HepG2 (cell line): ENCODE results near the gene NPB. TPM values are rescaled to one million over a fixed set of nuclear protein-coding genes. Genes with fewer than 3 reads are reported as not detected.

ENCODE experiments used
- ARID3A ChIP-seq: IDR thresholded peaks from 2 replicates; pipeline ENCODE4 v1.6.1; 2012; ENCODE audit warnings: low read depth, low read length, improper control_type of control experiment
- ATAD3A ChIP-seq: sonication (generic); formaldehyde crosslinking; IDR thresholded peaks from 2 replicates; pipeline ENCODE4 v1.4.0; 2020; ENCODE audit warnings: missing genetic modification reagents
- ATF4 ChIP-seq, 2 experiments: fragments of 450-650 bp in 1 of 2; sonication (generic) in 1 of 2; formaldehyde crosslinking; IDR thresholded peaks; 2 replicates each; pipeline versions ENCODE4 v1.5.0 to v1.8.0; 2020 to 2022; ENCODE audit warnings: mild to moderate bottlenecking in 1 of 2, missing genetic modification reagents in 1 of 2
- BCL6 ChIP-seq: IDR thresholded peaks from 2 replicates; pipeline ENCODE4 v1.6.1; 2016; ENCODE audit warnings: missing genetic modification reagents, missing compliant biosample characterization
- CHD2 ChIP-seq: IDR thresholded peaks from 2 replicates; pipeline ENCODE4 v1.6.1; 2011; ENCODE audit warnings: low read depth, low read length, improper control_type of control experiment
- HOXA9 ChIP-seq: sonication (generic); formaldehyde crosslinking; IDR thresholded peaks from 2 replicates; pipeline ENCODE4 v1.8.1; 2022; ENCODE audit warnings: missing genetic modification reagents, mild to moderate bottlenecking, moderate library complexity, borderline replicate concordance
- NBN ChIP-seq: fragments of 450-650 bp; conservative IDR thresholded peaks from 2 replicates; pipeline ENCODE4 v1.6.1; 2017
- NCOA5 ChIP-seq: sonication (generic); formaldehyde crosslinking; IDR thresholded peaks from 2 replicates; pipeline ENCODE4 v1.4.0; 2020; ENCODE audit warnings: missing genetic modification reagents
- PAF1 ChIP-seq: IDR thresholded peaks from 2 replicates; pipeline ENCODE4 v1.6.1; 2016; ENCODE audit warnings: missing genetic modification reagents, missing compliant biosample characterization
- PAX8 ChIP-seq: sonication (generic); formaldehyde crosslinking; IDR thresholded peaks from 2 replicates; pipeline ENCODE4 v1.8.0; 2022; ENCODE audit warnings: mild to moderate bottlenecking, missing genetic modification reagents, borderline replicate concordance
- RAD51 ChIP-seq: fragments of 450-650 bp; IDR thresholded peaks from 2 replicates; pipeline ENCODE4 v1.6.1; 2016; ENCODE audit warnings: borderline replicate concordance
- SMYD3 ChIP-seq: sonication (generic); formaldehyde crosslinking; IDR thresholded peaks from 2 replicates; pipeline ENCODE4 v1.8.1; 2023; ENCODE audit warnings: mild to moderate bottlenecking, missing genetic modification reagents
- SP4 ChIP-seq: sonication (generic); formaldehyde crosslinking; IDR thresholded peaks from 2 replicates; pipeline ENCODE4 v1.8.1; 2023; ENCODE audit warnings: mild to moderate bottlenecking, missing genetic modification reagents
- SRF ChIP-seq: IDR thresholded peaks from 2 replicates; pipeline ENCODE4 v1.6.1; 2011; ENCODE audit warnings: mild to moderate bottlenecking, low read depth, low read length, moderate library complexity
- TCF12 ChIP-seq, 2 experiments: fragments of 450-650 bp in 1 of 2; sonication (generic) in 1 of 2; formaldehyde crosslinking in 1 of 2; IDR thresholded peaks; 2 replicates each; pipeline versions ENCODE4 v1.6.1 to v1.8.0; 2017 to 2022; ENCODE audit warnings: antibody characterized with exemption in 1 of 2, mild to moderate bottlenecking in 1 of 2, missing genetic modification reagents in 1 of 2, moderate library complexity in 1 of 2
- TFDP2 ChIP-seq: sonication (generic); formaldehyde crosslinking; IDR thresholded peaks from 2 replicates; pipeline ENCODE4 v1.4.0; 2020; ENCODE audit warnings: missing genetic modification reagents
- ZFP82 ChIP-seq: sonication (generic); formaldehyde crosslinking; IDR thresholded peaks from 2 replicates; pipeline ENCODE4 v1.5.1; 2020; ENCODE audit warnings: mild to moderate bottlenecking, missing genetic modification reagents, borderline replicate concordance
- ZFP90 ChIP-seq: sonication (generic); formaldehyde crosslinking; IDR thresholded peaks from 2 replicates; pipeline ENCODE4 v1.8.0; 2022; ENCODE audit warnings: missing genetic modification reagents, mild to moderate bottlenecking, inconsistent platforms, borderline replicate concordance
- ZKSCAN1 ChIP-seq: fragments of 150-350 bp; IDR thresholded peaks from 2 replicates; pipeline ENCODE4 v1.6.1; 2014; ENCODE audit warnings: low read length
- ZNF224 ChIP-seq: sonication (generic); formaldehyde crosslinking; IDR thresholded peaks from 2 replicates; pipeline ENCODE4 v1.5.0; 2020; ENCODE audit warnings: mild to moderate bottlenecking, missing genetic modification reagents
- ZNF234 ChIP-seq: sonication (generic); formaldehyde crosslinking; conservative IDR thresholded peaks from 2 replicates; pipeline ENCODE4 v1.5.1; 2020; ENCODE audit warnings: mild to moderate bottlenecking, missing genetic modification reagents
- ZNF331 ChIP-seq: sonication (generic); formaldehyde crosslinking; IDR thresholded peaks from 2 replicates; pipeline ENCODE4 v1.4.0; 2020; ENCODE audit warnings: missing genetic modification reagents
- ZNF451 ChIP-seq: sonication (generic); formaldehyde crosslinking; IDR thresholded peaks from 2 replicates; pipeline ENCODE4 v1.5.0; 2020; ENCODE audit warnings: mild to moderate bottlenecking, missing genetic modification reagents
- ZNF558 ChIP-seq: sonication (generic); formaldehyde crosslinking; IDR thresholded peaks from 2 replicates; pipeline ENCODE4 v1.9.0; 2022; ENCODE audit warnings: mild to moderate bottlenecking, missing genetic modification reagents, borderline replicate concordance
- ZNF879 ChIP-seq: sonication (generic); formaldehyde crosslinking; IDR thresholded peaks from 2 replicates; pipeline ENCODE4 v1.8.1; 2023; ENCODE audit warnings: missing genetic modification reagents
- ZSCAN25 ChIP-seq: sonication (generic); formaldehyde crosslinking; IDR thresholded peaks from 2 replicates; pipeline ENCODE4 v1.8.0; 2022; ENCODE audit warnings: mild to moderate bottlenecking, missing genetic modification reagents
- polyA plus RNA-seq, 8 experiments: library from polyadenylated mRNA; depleted of rRNA in 3 of 8; stranded (reverse) in 7 of 8; unstranded in 1 of 8; fragments of >200 nt; fragmentation: Illumina TruSeq in 4 of 8; extraction: Trizol in 4 of 8; gene quantifications; 2 replicates each; pipeline versions ENCODE4 v1.2.1 to v1.2.3, GENCODE V29; 2011 to 2016; ENCODE audit warnings: low read depth in 4 of 8, missing spikeins in 1 of 8, mixed read lengths in 1 of 8; ENCODE audit not compliant: insufficient read depth in 1 of 8
- total RNA-seq, 5 experiments: library from RNA; depleted of rRNA; stranded (reverse); fragments of >200 nt; fragmentation: Illumina TruSeq; extraction: Trizol; gene quantifications; 2 replicates each; pipeline ENCODE4 v1.2.3, GENCODE V29; 2016; ENCODE audit warnings: low read depth in 1 of 5

The NPB gene
- total and polyA plus RNA-seq, 2 of the 13 experiments (the other 11 are each of a cell fraction or from before 2014, with no cell fraction given): 0.11 to 0.93 TPM

- TF ChIP-seq ATF4 (CRISPR knock-in tag; IDR thresholded peaks at IDR 0.05): no peak
- TF ChIP-seq PAX8 (CRISPR knock-in tag): no peak
- no peak; the same call in 1 of the 2 replicates for TF ChIP-seq CHD2
- TF ChIP-seq NCOA5 (CRISPR knock-in tag): no peak
- no peak for TF ChIP-seq SMYD3
- TF ChIP-seq ZFP90 (CRISPR knock-in tag): no peak
- 0 out of 2 replicates have a peak, but pooled peaks have one; percentile 71 for TF ChIP-seq ZNF234
- no peak for TF ChIP-seq BCL6 (CRISPR knock-in tag)
- TF ChIP-seq ZNF331 (CRISPR knock-in tag): no peak
- 0 out of 2 replicates have a peak, but pooled peaks have one; percentile 39 for TF ChIP-seq ZNF451 (CRISPR knock-in tag)
- no peak for TF ChIP-seq ZNF224
- TF ChIP-seq SRF: no peak
- no peak for TF ChIP-seq RAD51
- peak; percentile 66; the same call in 1 of the 2 replicates for TF ChIP-seq ZNF558 (CRISPR knock-in tag)
- TF ChIP-seq ZNF879 (CRISPR knock-in tag): no peak
- no peak; the same call in 1 of the 2 replicates for TF ChIP-seq SP4 (CRISPR knock-in tag)
- no peak for TF ChIP-seq TCF12 (IDR thresholded peaks at IDR 0.05)
- no peak; the same call in 1 of the 2 replicates for TF ChIP-seq TCF12 (CRISPR knock-in tag; IDR thresholded peaks at IDR 0.05)
- no peak for TF ChIP-seq ATAD3A (CRISPR knock-in tag)
- TF ChIP-seq PAF1 (CRISPR knock-in tag): peak; percentile 79; the same call in 1 of the 2 replicates
- TF ChIP-seq NBN: no peak
- no peak for TF ChIP-seq ZKSCAN1
- no peak for TF ChIP-seq ARID3A
- no peak for TF ChIP-seq ZSCAN25 (CRISPR knock-in tag)
- TF ChIP-seq TFDP2 (CRISPR knock-in tag): no peak
- TF ChIP-seq ZFP82 (CRISPR knock-in tag): no peak; the same call in 1 of the 2 replicates
- TF ChIP-seq HOXA9 (CRISPR knock-in tag): no peak
Observed at GRCh38 chr17:81870131-81870980, 31.7 kb upstream of the NPB start (continued).
